H9 (cell line): ENCODE data around the gene CEP85L. TPM values are rescaled to one million over a fixed set of nuclear protein-coding genes. Genes with fewer than 3 reads are reported as not detected.

Experiments
- DNase-seq: peaks from one replicate; pipeline ENCODE4 v3.0.0-alpha.2; 2017
- H2AFZ ChIP-seq: one replicate; pipeline ENCODE4 v1.6.1; 2013; ENCODE audit warnings: mild to moderate bottlenecking, low read length, control low read depth, moderate library complexity
- H2AK5ac ChIP-seq: 2 replicates; pipeline ENCODE4 v1.6.1; 2013; ENCODE audit warnings: low read length, control low read depth, mixed read lengths; ENCODE audit not compliant: insufficient read length
- H2BK120ac ChIP-seq: one replicate; pipeline ENCODE4 v1.6.1; 2013; ENCODE audit warnings: low read depth, mild to moderate bottlenecking, low read length, control low read depth, inconsistent platforms; ENCODE audit not compliant: poor library complexity, severe bottlenecking
- H2BK12ac ChIP-seq: 2 replicates; pipeline ENCODE4 v1.6.1; 2013; ENCODE audit warnings: low read length, control low read depth, mixed read lengths, low read depth; ENCODE audit not compliant: insufficient read length
- H2BK15ac ChIP-seq: 2 replicates; pipeline ENCODE4 v1.6.1; 2013; ENCODE audit warnings: low read depth, low read length, control low read depth
- H2BK20ac ChIP-seq: one replicate; pipeline ENCODE4 v1.6.1; 2013; ENCODE audit warnings: low read depth, mild to moderate bottlenecking, low read length, control low read depth, inconsistent platforms; ENCODE audit not compliant: poor library complexity, severe bottlenecking
- H2BK5ac ChIP-seq: 2 replicates; pipeline ENCODE4 v1.6.1; 2013; ENCODE audit warnings: low read length, control low read depth, mixed read lengths; ENCODE audit not compliant: insufficient read length
- H3K14ac ChIP-seq: 2 replicates; pipeline ENCODE4 v1.6.1; 2013; ENCODE audit warnings: low read length, control low read depth; ENCODE audit not compliant: insufficient read depth
- H3K18ac ChIP-seq: 2 replicates; pipeline ENCODE4 v1.6.1; 2013; ENCODE audit warnings: low read depth, mild to moderate bottlenecking, mixed read lengths, low read length, control low read depth; ENCODE audit not compliant: insufficient read length
- H3K23ac ChIP-seq: 2 replicates; pipeline ENCODE4 v1.6.1; 2013; ENCODE audit warnings: low read length, control low read depth, mixed read lengths, low read depth; ENCODE audit not compliant: insufficient read length
- H3K23me2 ChIP-seq: 2 replicates; pipeline ENCODE4 v1.6.1; 2013; ENCODE audit warnings: low read depth, mild to moderate bottlenecking, mixed read lengths, low read length, control low read depth; ENCODE audit not compliant: insufficient read length, poor library complexity, severe bottlenecking
- H3K27ac ChIP-seq: 2 replicates; pipeline ENCODE4 v1.5.1; 2013; ENCODE audit warnings: low read length, control low read depth, mixed read lengths, low read depth; ENCODE audit not compliant: insufficient read length
- H3K27me3 ChIP-seq: 2 replicates; pipeline ENCODE4 v1.6.1; 2013; ENCODE audit warnings: low read length, control low read depth, inconsistent platforms; ENCODE audit not compliant: insufficient read depth
- H3K4ac ChIP-seq: 2 replicates; pipeline ENCODE4 v1.6.1; 2013; ENCODE audit warnings: low read depth, mild to moderate bottlenecking, control low read depth, inconsistent platforms, low read length, moderate library complexity
- H3K4me1 ChIP-seq: 2 replicates; pipeline ENCODE4 v1.6.1; 2013; ENCODE audit warnings: low read length, control low read depth, inconsistent platforms; ENCODE audit not compliant: insufficient read depth
- H3K4me2 ChIP-seq: 2 replicates; pipeline ENCODE4 v1.6.1; 2013; ENCODE audit warnings: low read length, control low read depth, mixed read lengths; ENCODE audit not compliant: insufficient read length, insufficient read depth
- H3K56ac ChIP-seq: 2 replicates; pipeline ENCODE4 v1.6.1; 2013; ENCODE audit warnings: low read depth, mild to moderate bottlenecking, mixed read lengths, low read length, control low read depth; ENCODE audit not compliant: insufficient read length
- H3K79me1 ChIP-seq: 2 replicates; pipeline ENCODE4 v1.6.1; 2013; ENCODE audit warnings: low read depth, mild to moderate bottlenecking, moderate library complexity, low read length, control low read depth, inconsistent platforms; ENCODE audit not compliant: insufficient read depth, poor library complexity, severe bottlenecking
- H3K79me2 ChIP-seq: 2 replicates; pipeline ENCODE4 v1.6.1; 2013; ENCODE audit warnings: low read length, control low read depth, inconsistent platforms; ENCODE audit not compliant: insufficient read depth
- H3K9ac ChIP-seq: 2 replicates; pipeline ENCODE4 v1.6.1; 2013; ENCODE audit warnings: low read length, control low read depth, mixed read lengths; ENCODE audit not compliant: insufficient read length; ENCODE audit errors: extremely low read depth
- H3K9me3 ChIP-seq: one replicate; pipeline ENCODE4 v1.6.1; 2013; ENCODE audit warnings: low read depth, low read length, inconsistent platforms; ENCODE audit not compliant: control insufficient read depth
- H3T11ph ChIP-seq: one replicate; pipeline ENCODE4 v1.6.1; 2013; ENCODE audit warnings: mild to moderate bottlenecking, low read length, control low read depth, inconsistent platforms
- H4K20me1 ChIP-seq: one replicate; pipeline ENCODE4 v1.6.1; 2013; ENCODE audit not compliant: control insufficient read depth, insufficient read length, insufficient read depth
- H4K5ac ChIP-seq: 2 replicates; pipeline ENCODE4 v1.6.1; 2013; ENCODE audit warnings: low read depth, mild to moderate bottlenecking, mixed read lengths, low read length, control low read depth; ENCODE audit not compliant: insufficient read length
- H4K8ac ChIP-seq: replicated peaks from 2 replicates; pipeline ENCODE4 v1.6.1; 2013; ENCODE audit warnings: low read length, control low read depth, mixed read lengths, low read depth; ENCODE audit not compliant: insufficient read length
- H4K91ac ChIP-seq: 2 replicates; pipeline ENCODE4 v1.6.1; 2013; ENCODE audit warnings: low read depth, mild to moderate bottlenecking, moderate library complexity, mixed read lengths, low read length, control low read depth; ENCODE audit not compliant: insufficient read length
- H3K27ac Mint-ChIP-seq, 3 experiments: 2 replicates in 2 of 3; 3 replicates in 1 of 3; pipeline ENCODE4 v1.8.0; 2020 to 2021; ENCODE audit warnings: mixed read lengths in 3 of 3, mild to moderate bottlenecking in 1 of 3, moderate library complexity in 1 of 3
- H3K27me3 Mint-ChIP-seq: 2 replicates; pipeline ENCODE4 v1.8.0; 2021; ENCODE audit warnings: low read depth, mild to moderate bottlenecking, moderate library complexity, mixed read lengths
- H3K36me3 Mint-ChIP-seq, 3 experiments: 2 replicates in 2 of 3; 3 replicates in 1 of 3; pipeline ENCODE4 v1.8.0; 2020 to 2021; ENCODE audit warnings: low read depth in 3 of 3, mixed read lengths in 3 of 3; ENCODE audit not compliant: insufficient read depth in 1 of 3
- H3K4me1 Mint-ChIP-seq, 2 experiments: 2 replicates each; pipeline ENCODE4 v1.8.0; 2020; ENCODE audit warnings: mixed read lengths in 2 of 2
- H3K4me3 Mint-ChIP-seq, 2 experiments: 2 replicates in 1 of 2; 3 replicates in 1 of 2; pipeline ENCODE4 v1.8.0; 2020 to 2021; ENCODE audit warnings: mild to moderate bottlenecking in 2 of 2, mixed read lengths in 2 of 2, moderate library complexity in 1 of 2
- H3K9me3 Mint-ChIP-seq, 2 experiments: 2 replicates in 1 of 2; 3 replicates in 1 of 2; pipeline ENCODE4 v1.8.0; 2020; ENCODE audit warnings: mild to moderate bottlenecking in 2 of 2, mixed read lengths in 2 of 2, moderate library complexity in 1 of 2
- CTCF ChIP-seq: fragments of 200-600 bp; sonication (generic); conservative IDR thresholded peaks from 3 replicates; pipeline ENCODE4 v1.8.0; 2021; ENCODE audit warnings: antibody characterized with exemption, mild to moderate bottlenecking
- WGBS: extraction: QIAGEN DNeasy Blood & Tissue Kit; methylation state at CpG from one replicate; pipeline ENCODE4 v1.1.7; 2013; ENCODE audit warnings: missing lambda C conversion rate, low lambda C conversion rate, mixed read lengths; ENCODE audit not compliant: insufficient read length; ENCODE audit errors: extremely low coverage; 5-methylcytosine and 5-hydroxymethylcytosine counted together
- total RNA-seq: library from RNA; stranded (reverse); gene quantifications from 2 replicates; pipeline ENCODE4 v1.2.1, GENCODE V29; 2021

The CEP85L gene
- total RNA-seq, 1 experiment from 2014 or later: 3.8 TPM

- Histone ChIP-seq H2AFZ (peak overlapping the region; percentile 42), H3K9ac (no peak overlapping the region), H3K4me1 (peaks cover 4% of the 10 kb centered on the region; the same call in 1 of the 2 replicates), H2BK15ac (no peak overlapping the region), H3K14ac (no peak overlapping the region), H3K4ac (no peak overlapping the region), H2BK12ac (no peak overlapping the region), H3K27me3 (no peaks in the 10 kb centered on the region), H4K91ac (no peak overlapping the region), H3K23ac (no peak overlapping the region), H2BK120ac (no peak overlapping the region), H3K27ac (no peak overlapping the region), H3K56ac (no peak overlapping the region), H2BK20ac (no peak overlapping the region), H4K5ac (no peak overlapping the region), H4K8ac (no peak overlapping the region), H2AK5ac (no peak overlapping the region), H3K79me2 (no peaks in the 10 kb centered on the region), H3T11ph (no peak overlapping the region), H3K4me2 (no peak overlapping the region), H3K18ac (no peak overlapping the region), H4K20me1 (no peaks in the 10 kb centered on the region), H3K9me3 (no peaks in the 10 kb centered on the region), H3K79me1 (no peaks in the 10 kb centered on the region), H3K23me2 (no peaks in the 10 kb centered on the region), H2BK5ac (no peak overlapping the region)
- Mint-ChIP-seq H3K27ac (peak overlapping the region in 2 of 3 experiments; percentile 37 to 55; a peak in 4 of 7 replicates), H3K9me3 (no peaks in the 10 kb centered on the region), H3K27me3 (no peaks in the 10 kb centered on the region), H3K4me1 (peaks cover 11 to 15% of the 10 kb centered on the region in 2 experiments), H3K36me3 (no peaks in the 10 kb centered on the region), H3K4me3 (no peak overlapping the region)
- no peak; the same call in 2 of the 3 replicates for TF ChIP-seq CTCF
- DNase-seq: peak; percentile 32
- WGBS: no CpG with 5 or more reads among the region's 7 CpGs
Observed at GRCh38 chr6:118685823-118686449, 34.5 kb upstream of the CEP85L start.
